Ovary (tissue), 3 donors: ENCODE measurements around the gene INPP4A.

Experiments
- CTCF ChIP-seq, 3 donors: fragments of 450-650 bp in 2 of 3; fragments of 200-600 bp in 1 of 3; IDR thresholded peaks; one replicate each; pipeline versions ENCODE4 v1.5.1 to v1.8.0; 2016 to 2022; ENCODE audit warnings: antibody characterized with exemption in 3 of 3, mild to moderate bottlenecking in 1 of 3
- EP300 ChIP-seq: sonication (generic); formaldehyde crosslinking; IDR thresholded peaks from one replicate; pipeline ENCODE4 v1.6.1; 2017; ENCODE audit warnings: antibody characterized with exemption
- POLR2A ChIP-seq: fragments of 450-650 bp; IDR thresholded peaks from one replicate; pipeline ENCODE4 v1.6.1; 2017; ENCODE audit warnings: antibody characterized with exemption, mild to moderate bottlenecking, moderate library complexity
- donor health status: DM: no; HTN: no; CAD: no.

GRCh38 chr2:98489486-98489885, 44.8 kb downstream of the INPP4A start:
- TF ChIP-seq CTCF (IDR thresholded peaks at IDR 0.05) (no peak), POLR2A (no peak), EP300 (no peak)
